ENCODE measurements around the gene HIC1. TPM values are rescaled to one million over a fixed set of nuclear protein-coding genes. Genes with fewer than 3 reads are reported as not detected.

HIC1 gene
- total RNA-seq, 1 donor from 2014 or later = 1.3 TPM

DNA sequence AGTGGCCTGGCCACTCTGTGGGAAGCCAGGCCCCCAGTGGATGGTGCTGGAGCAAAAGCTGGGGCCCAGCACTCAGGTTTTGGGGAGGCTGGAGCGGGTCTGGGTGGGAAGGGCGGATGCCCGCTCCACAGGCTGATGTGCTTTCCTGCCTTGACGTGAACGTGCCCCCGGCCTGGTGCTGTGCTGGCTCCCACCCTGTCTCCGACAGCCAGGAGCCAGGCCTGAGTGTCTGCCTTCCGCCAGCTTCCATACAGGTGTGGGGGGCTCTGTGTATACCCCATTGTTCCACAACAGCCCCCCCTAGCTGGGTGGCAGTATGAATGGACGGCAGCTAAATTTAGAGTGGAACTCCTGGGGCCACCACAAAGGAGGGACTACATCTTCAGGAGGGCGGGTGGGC, 20.0 kb downstream of the HIC1 start:
- FAIRE-seq (no peak), DNase-seq (ENCODE audit: low read depth) (no peak)
- H3K27me3 ChIP-seq (ENCODE audit: control insufficient read depth, insufficient read depth, low read length) = no peaks in the 10 kb centered on the region
- TF ChIP-seq, protein P1, sequence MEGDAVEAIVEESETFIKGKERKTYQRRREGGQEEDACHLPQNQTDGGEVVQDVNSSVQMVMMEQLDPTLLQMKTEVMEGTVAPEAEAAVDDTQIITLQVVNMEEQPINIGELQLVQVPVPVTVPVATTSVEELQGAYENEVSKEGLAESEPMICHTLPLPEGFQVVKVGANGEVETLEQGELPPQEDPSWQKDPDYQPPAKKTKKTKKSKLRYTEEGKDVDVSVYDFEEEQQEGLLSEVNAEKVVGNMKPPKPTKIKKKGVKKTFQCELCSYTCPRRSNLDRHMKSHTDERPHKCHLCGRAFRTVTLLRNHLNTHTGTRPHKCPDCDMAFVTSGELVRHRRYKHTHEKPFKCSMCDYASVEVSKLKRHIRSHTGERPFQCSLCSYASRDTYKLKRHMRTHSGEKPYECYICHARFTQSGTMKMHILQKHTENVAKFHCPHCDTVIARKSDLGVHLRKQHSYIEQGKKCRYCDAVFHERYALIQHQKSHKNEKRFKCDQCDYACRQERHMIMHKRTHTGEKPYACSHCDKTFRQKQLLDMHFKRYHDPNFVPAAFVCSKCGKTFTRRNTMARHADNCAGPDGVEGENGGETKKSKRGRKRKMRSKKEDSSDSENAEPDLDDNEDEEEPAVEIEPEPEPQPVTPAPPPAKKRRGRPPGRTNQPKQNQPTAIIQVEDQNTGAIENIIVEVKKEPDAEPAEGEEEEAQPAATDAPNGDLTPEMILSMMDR (IDR thresholded peaks at IDR 0.05; ENCODE audit: insufficient read depth, low read length, severe bottlenecking) = no peak
- peaks cover 8% of the 10 kb centered on the region for H3K36me3 ChIP-seq (ENCODE audit: control insufficient read depth, insufficient read depth, low read length)
- no peak overlapping the region for H3K4me3 ChIP-seq (ENCODE audit: low read depth, low read length)

DNA sequence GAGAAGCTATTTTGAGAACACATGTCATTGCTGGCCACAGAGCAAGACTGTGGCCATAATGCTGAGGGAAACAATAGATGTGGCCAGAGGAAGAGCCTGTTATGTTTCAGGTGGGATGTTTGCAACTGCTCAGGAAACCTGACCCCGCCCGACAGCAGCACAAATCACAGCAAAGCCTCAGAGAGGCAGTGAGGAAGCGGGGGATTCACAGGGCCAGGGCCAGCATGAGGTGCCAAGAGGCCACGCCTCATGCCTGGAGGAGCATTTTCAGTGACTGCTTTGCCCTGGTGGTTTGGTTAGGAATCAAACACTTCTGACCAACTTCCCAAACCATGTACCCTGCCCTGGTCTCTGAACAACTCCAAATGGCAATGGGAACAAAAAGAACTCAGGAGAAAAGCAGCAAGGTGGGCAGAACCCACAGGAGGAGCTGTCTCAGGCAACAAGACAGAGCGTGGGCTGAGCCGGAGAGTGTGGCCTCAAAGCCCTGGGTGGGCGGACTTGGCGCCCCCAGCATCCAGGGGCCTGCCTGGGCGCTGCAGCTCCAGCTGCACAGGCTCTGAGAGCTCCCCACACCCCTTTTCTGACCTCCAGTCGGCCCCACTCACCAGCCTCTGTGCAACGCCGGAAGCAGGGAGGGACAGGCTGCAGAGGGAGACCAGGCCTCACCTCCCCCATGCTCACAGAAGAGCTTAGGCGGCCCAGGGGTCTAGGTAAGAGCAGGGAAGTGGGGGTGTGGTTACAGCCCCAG, 20.6 kb downstream of the HIC1 start:
- DNase-seq (ENCODE audit: low read depth) (peak; percentile 36), FAIRE-seq (no peak)
- TF ChIP-seq, protein P1 (IDR thresholded peaks at IDR 0.05; ENCODE audit: insufficient read depth, low read length, severe bottlenecking) = no peak
- Histone ChIP-seq H3K27me3 (ENCODE audit: control insufficient read depth, insufficient read depth, low read length) (no peaks in the 10 kb centered on the region), H3K4me3 (ENCODE audit: low read depth, low read length) (no peak overlapping the region), H3K36me3 (ENCODE audit: control insufficient read depth, insufficient read depth, low read length) (peaks cover 5% of the 10 kb centered on the region)

DNA sequence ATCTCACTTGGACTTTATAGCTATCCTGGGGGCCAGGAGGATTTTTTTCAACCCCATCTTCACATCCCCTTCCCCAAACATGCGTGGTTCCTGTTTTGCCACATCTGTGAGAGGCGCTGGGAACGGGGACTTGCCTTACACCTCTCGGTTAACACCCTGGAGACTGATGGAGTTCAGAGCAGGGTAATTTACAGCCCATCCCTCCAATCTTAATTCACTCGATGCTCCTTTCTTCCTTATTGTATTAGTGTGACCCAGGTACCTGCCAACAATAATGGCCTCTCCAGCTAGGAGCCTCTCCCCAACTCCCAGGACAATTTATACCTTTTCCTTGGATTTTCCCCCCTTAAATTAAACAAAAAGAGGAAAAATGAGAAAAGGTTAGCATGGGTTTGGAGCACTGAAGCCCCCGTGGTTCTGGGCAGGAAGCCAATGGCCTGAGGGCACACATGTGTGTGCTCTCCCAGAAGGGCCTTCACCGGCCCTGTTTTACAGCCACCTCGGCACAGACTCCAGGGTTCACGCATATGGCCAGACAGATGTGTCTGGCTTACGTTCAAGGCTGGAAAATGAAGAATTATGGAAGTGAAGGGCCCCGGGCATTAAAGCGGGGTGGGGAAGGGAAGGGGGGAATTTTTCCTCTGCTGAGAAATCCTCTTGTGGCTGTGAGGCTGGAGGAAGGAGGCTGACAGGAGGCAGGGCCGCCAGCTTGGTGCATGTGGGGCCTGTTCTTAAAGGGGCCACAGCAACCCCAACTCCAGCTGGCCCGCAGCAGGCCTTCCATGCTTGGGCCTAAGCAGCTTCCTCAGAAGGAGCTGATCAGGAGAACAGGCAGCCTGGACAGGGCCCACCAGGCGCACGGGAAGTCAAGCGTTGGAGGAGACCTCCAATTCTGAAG, 21.4 kb downstream of the HIC1 start:
- H3K4me3 ChIP-seq (ENCODE audit: low read depth, low read length) = no peak overlapping the region
- H3K27me3 ChIP-seq (ENCODE audit: control insufficient read depth, insufficient read depth, low read length) = no peaks in the 10 kb centered on the region
- TF ChIP-seq, protein P1 (IDR thresholded peaks at IDR 0.05; ENCODE audit: insufficient read depth, low read length, severe bottlenecking) = no peak
- H3K36me3 ChIP-seq (ENCODE audit: control insufficient read depth, insufficient read depth, low read length) = peaks cover 9% of the 10 kb centered on the region
- FAIRE-seq (no peak), DNase-seq (ENCODE audit: low read depth) (no peak)

DNA sequence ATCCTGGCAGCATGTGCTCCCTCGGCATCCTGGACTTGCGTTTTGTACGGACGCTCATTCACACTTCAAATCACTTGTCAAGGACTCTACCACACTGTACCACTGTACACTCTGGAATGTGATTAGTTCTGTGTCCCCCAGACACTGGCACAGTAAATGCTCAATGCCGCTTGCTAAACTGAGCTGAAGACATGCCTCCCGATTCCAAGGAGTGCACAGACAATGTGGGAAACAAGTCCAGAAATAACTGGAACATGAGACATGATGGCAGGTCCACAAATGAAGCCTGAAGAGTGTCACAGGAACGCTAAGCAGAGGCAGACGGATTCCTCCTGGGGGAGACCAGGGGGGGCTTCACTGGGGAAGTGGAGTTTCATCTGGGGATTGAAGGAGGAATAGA, 22.1 kb downstream of the HIC1 start:
- H3K4me3 ChIP-seq (ENCODE audit: low read depth, low read length) = no peak overlapping the region
- FAIRE-seq (no peak), DNase-seq (ENCODE audit: low read depth) (no peak)
- H3K36me3 ChIP-seq (ENCODE audit: control insufficient read depth, insufficient read depth, low read length) = peaks cover 16% of the 10 kb centered on the region
- no peaks in the 10 kb centered on the region for H3K27me3 ChIP-seq (ENCODE audit: control insufficient read depth, insufficient read depth, low read length)
- TF ChIP-seq, protein P1 (IDR thresholded peaks at IDR 0.05; ENCODE audit: insufficient read depth, low read length, severe bottlenecking) = no peak

DNA sequence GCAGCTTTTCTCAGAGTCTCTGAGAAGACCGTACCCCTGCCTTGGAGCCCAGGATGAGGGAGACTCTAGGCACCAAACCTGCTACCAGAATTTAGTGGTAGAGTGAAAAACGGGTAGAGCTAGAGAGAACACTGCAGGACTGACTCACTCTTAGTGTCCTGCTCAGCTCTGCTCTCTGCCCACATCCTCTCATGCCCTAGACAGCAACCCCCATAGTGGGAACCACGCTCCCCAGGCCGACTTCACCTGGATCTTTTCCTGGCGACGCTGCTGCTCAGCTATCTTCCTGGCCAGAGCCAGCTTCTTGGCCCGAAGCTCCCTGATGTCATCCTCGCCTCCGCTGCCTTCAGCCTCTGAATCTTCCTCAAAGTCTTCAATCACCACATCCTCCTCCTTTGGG, 26.7 kb downstream of the HIC1 start:
- H3K4me3 ChIP-seq (ENCODE audit: low read depth, low read length) = no peak overlapping the region
- DNase-seq (ENCODE audit: low read depth) (no peak), FAIRE-seq (no peak)
- TF ChIP-seq, protein P1 (IDR thresholded peaks at IDR 0.05; ENCODE audit: insufficient read depth, low read length, severe bottlenecking) = no peak
- no peaks in the 10 kb centered on the region for H3K27me3 ChIP-seq (ENCODE audit: control insufficient read depth, insufficient read depth, low read length)
- H3K36me3 ChIP-seq (ENCODE audit: control insufficient read depth, insufficient read depth, low read length) = peaks cover 21% of the 10 kb centered on the region
